ENCODE data around the gene FIBCD1. TPM values are rescaled to one million over a fixed set of nuclear protein-coding genes. Genes with fewer than 3 reads are reported as not detected.
"Not testable (repeated sequence)": the region's sequence is repeated elsewhere in the genome, so short reads cannot be mapped to it uniquely, and the experiment has no call there.

FIBCD1 gene
- total RNA-seq, 2 experiments from 2014 or later, result not detected

GRCh38 chr9:130959809-130960334 is 20.8 kb upstream of the FIBCD1 start:
- intact Hi-C loops (cut with DNase I, micrococcal nuclease), result no loop called here
- Mint-ChIP-seq H3K27me3 (no peaks in the 10 kb centered on the region), H3K4me3 (no peak overlapping the region), H3K4me1 (no peaks in the 10 kb centered on the region), H3K9me3 (ENCODE audit: low read depth) (no peaks in the 10 kb centered on the region), H3K27ac (no peak overlapping the region), H3K36me3 (ENCODE audit: low read depth) (peaks cover 2% of the 10 kb centered on the region)
- ChIA-PET POLR2A (interaction anchor here (0.6 kb wide), 1 partner anchor 98 kb away, joined by 4 read pairs; no protein-coding TSS in a partner anchor), CTCF (interaction anchor here (0.6 to 1.2 kb wide), 2 partner anchors 19 to 39 kb away, joined by 3 read pairs; no protein-coding TSS in a partner anchor)
- DNase-seq (no peak), ATAC-seq (no peak)

DNA sequence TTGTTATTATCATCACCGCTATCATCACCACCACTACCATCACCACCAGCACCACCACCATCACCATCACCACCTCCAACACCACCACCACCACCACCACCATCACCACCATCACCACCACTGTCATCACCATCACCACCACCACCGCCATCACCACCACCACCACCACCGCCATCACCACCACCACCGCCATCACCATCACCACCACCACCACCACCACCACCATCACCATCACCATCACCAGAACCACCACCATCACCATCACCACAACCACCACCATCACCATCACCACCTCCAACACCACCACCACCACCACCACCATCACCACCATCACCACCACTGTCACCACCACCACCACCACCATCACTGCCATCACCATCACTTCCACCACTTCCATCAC is 19.5 kb upstream of the FIBCD1 start:
- H3K9me3 Mint-ChIP-seq (ENCODE audit: low read depth); H3K27ac Mint-ChIP-seq; DNase-seq; CTCF ChIA-PET; ATAC-seq; H3K36me3 Mint-ChIP-seq (ENCODE audit: low read depth); H3K27me3 Mint-ChIP-seq; H3K4me3 Mint-ChIP-seq; intact Hi-C loops (cut with DNase I, micrococcal nuclease); H3K4me1 Mint-ChIP-seq: not testable (repeated sequence)
- POLR2A ChIA-PET, result interaction anchor here (1.0 kb wide), 1 partner anchor 14 kb away, joined by 3 read pairs; no protein-coding TSS in a partner anchor

- DNase-seq (no peak), ATAC-seq (no peak)
- Mint-ChIP-seq H3K27me3 (no peaks in the 10 kb centered on the region), H3K4me1 (no peaks in the 10 kb centered on the region), H3K4me3 (no peak overlapping the region), H3K9me3 (ENCODE audit: low read depth) (no peaks in the 10 kb centered on the region), H3K27ac (no peak overlapping the region), H3K36me3 (ENCODE audit: low read depth) (peaks cover 2% of the 10 kb centered on the region)
- POLR2A ChIA-PET, result no interaction called here
- intact Hi-C loops (cut with DNase I, micrococcal nuclease), result no loop called here
- CTCF ChIA-PET, result interaction anchor here (0.6 kb wide), 1 partner anchor 1208 kb away, joined by 3 read pairs; no protein-coding TSS in a partner anchor
Observed at GRCh38 chr9:130957451-130958203, 18.6 kb upstream of the FIBCD1 start.

DNA sequence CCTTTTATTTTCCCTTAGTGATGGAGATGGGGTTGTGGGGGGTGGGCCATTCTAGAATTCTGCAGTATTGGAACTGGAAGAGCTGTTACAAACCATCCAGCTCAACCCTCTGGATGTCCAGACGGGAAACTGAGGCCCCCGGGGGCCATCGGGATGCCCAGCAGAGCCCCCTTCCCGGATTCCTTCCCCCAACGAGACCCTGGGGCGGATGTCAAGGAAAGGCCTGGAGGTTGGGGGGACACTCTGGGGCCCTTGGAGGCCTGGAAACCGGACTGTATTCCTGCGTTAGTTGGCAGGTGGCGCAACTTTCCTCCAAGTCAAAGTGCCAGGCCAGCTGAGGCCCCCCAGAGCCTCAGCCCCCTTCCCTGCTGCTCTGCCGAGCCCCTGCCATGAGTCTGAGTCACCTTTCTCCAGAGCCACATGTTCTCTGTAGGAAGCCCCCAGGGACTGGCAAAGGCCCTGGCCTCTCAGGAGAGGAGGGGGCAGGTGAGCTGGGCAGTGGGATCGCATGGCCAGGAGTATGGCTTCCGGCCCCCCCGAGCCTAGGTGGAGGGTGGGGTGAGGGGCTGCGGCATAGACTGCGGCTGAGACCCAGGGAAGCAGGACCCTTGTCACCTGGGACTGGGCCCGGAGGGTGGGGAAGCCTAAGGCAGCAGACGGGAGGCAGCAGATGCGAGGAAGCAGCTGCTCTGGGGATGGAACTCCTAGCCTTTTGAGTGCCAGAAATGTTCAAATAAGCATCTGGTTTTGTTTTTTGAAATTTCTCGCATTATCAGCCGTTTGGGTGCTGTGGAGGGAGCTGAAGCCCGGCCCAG is 17.8 kb upstream of the FIBCD1 start:
- H3K27me3 Mint-ChIP-seq, result peaks cover 2% of the 10 kb centered on the region
- H3K27ac Mint-ChIP-seq, result no peak overlapping the region
- H3K9me3 Mint-ChIP-seq (ENCODE audit: low read depth), result no peaks in the 10 kb centered on the region
- DNase-seq (no peak), ATAC-seq (no peak)
- intact Hi-C loops (cut with DNase I, micrococcal nuclease), result no loop called here
- CTCF ChIA-PET, result interaction anchor here (0.6 kb wide), 1 partner anchor 1209 kb away, joined by 3 read pairs; no protein-coding TSS in a partner anchor
- H3K4me3 Mint-ChIP-seq, result no peak overlapping the region
- no peaks in the 10 kb centered on the region for H3K4me1 Mint-ChIP-seq
- H3K36me3 Mint-ChIP-seq (ENCODE audit: low read depth), result peaks cover 2% of the 10 kb centered on the region
- POLR2A ChIA-PET, result no interaction called here

GRCh38 chr9:130955947-130956621 is 17.0 kb upstream of the FIBCD1 start:
- no peaks in the 10 kb centered on the region for H3K9me3 Mint-ChIP-seq (ENCODE audit: low read depth)
- CTCF ChIA-PET, result interaction anchor here (1.0 kb wide), 1 partner anchor 87 kb away, joined by 3 read pairs; no protein-coding TSS in a partner anchor
- H3K4me1 Mint-ChIP-seq, result no peaks in the 10 kb centered on the region

DNA sequence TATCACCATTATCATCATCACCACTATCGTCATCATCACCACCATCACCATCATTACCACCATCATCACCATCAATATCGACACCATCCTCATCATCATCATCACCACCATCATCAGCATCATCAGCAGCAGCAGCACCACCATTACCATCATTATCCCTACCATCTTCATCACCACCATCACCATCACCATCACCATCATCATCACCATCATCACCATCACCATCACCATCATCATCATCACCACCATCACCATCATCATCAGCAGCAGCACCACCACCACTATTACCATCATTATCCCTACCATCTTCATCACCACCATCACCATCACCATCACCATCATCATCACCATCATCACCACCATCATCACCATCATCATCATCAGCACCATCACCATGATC is 15.9 kb upstream of the FIBCD1 start:
- intact Hi-C loops (cut with DNase I, micrococcal nuclease); H3K27ac Mint-ChIP-seq; H3K36me3 Mint-ChIP-seq (ENCODE audit: low read depth): not testable (repeated sequence)

More at GRCh38 chr9:130955947-130956621, 17.0 kb upstream of the FIBCD1 start:
- Mint-ChIP-seq H3K27me3 (peaks cover 4% of the 10 kb centered on the region), H3K36me3 (ENCODE audit: low read depth) (peaks cover 2% of the 10 kb centered on the region), H3K4me3 (no peak overlapping the region), H3K27ac (no peak overlapping the region)
- DNase-seq (no peak), ATAC-seq (no peak)
- POLR2A ChIA-PET, result no interaction called here
- intact Hi-C loops (cut with DNase I, micrococcal nuclease), result no loop called here

DNA sequence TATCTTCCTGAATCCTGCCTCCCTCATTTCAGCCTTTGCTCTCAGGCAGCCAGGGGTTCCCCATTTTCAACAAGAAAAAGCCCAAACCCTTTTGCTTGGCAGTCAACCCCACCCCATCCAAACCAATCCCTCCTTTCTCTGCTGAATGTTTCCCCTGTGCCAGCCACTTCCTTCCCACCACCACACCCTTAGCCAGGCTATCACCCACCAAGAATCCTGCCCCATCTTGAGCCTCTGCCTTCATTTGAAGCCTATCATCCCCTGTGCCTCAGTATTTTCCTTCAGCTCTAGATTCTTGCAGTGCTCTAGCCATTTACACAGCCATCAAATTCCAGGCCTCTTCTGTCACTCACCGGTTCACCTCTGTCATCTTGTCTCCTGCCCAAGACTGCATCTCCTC is 15.3 kb upstream of the FIBCD1 start:
- Mint-ChIP-seq H3K4me3 (no peak overlapping the region), H3K36me3 (ENCODE audit: low read depth) (peaks cover 2% of the 10 kb centered on the region), H3K27me3 (peaks cover 12% of the 10 kb centered on the region), H3K27ac (no peak overlapping the region), H3K9me3 (ENCODE audit: low read depth) (no peaks in the 10 kb centered on the region), H3K4me1 (no peaks in the 10 kb centered on the region)
- ChIA-PET CTCF (interaction anchor here (0.7 kb wide), 1 partner anchor 478 kb away, joined by 3 read pairs; no protein-coding TSS in a partner anchor), POLR2A (no interaction called here)
- intact Hi-C loops (cut with DNase I, micrococcal nuclease), result no loop called here
- DNase-seq, result no peak
- ATAC-seq, result no peak

More for the DNA sequence above, 15.9 kb upstream of the FIBCD1 start:
- POLR2A ChIA-PET; DNase-seq; H3K9me3 Mint-ChIP-seq (ENCODE audit: low read depth); ATAC-seq; H3K4me3 Mint-ChIP-seq; H3K4me1 Mint-ChIP-seq; H3K27me3 Mint-ChIP-seq: not testable (repeated sequence)
- CTCF ChIA-PET, result interaction anchor here (1.0 kb wide), 1 partner anchor 85 kb away, joined by 3 read pairs; no protein-coding TSS in a partner anchor

GRCh38 chr9:130952065-130952762 is 13.2 kb upstream of the FIBCD1 start:
- Mint-ChIP-seq H3K4me3 (no peak overlapping the region), H3K9me3 (ENCODE audit: low read depth) (no peaks in the 10 kb centered on the region), H3K36me3 (ENCODE audit: low read depth) (no peaks in the 10 kb centered on the region), H3K27ac (no peak overlapping the region), H3K27me3 (peaks cover 24% of the 10 kb centered on the region), H3K4me1 (no peaks in the 10 kb centered on the region)
- intact Hi-C loops (cut with DNase I, micrococcal nuclease), result no loop called here
- POLR2A ChIA-PET, result no interaction called here
- CTCF ChIA-PET, result interaction anchor here (0.7 kb wide), 1 partner anchor 22 kb away, joined by 4 read pairs; no protein-coding TSS in a partner anchor
- DNase-seq (no peak), ATAC-seq (no peak)

GRCh38 chr9:130950039-130950311 is 10.9 kb upstream of the FIBCD1 start:
- CTCF ChIA-PET, result interaction anchor here (0.6 kb wide), 1 partner anchor 489 kb away, joined by 3 read pairs; no protein-coding TSS in a partner anchor
- ATAC-seq, result no peak
- no peaks in the 10 kb centered on the region for H3K9me3 Mint-ChIP-seq (ENCODE audit: low read depth)
- H3K27ac Mint-ChIP-seq, result no peak overlapping the region
- H3K4me3 Mint-ChIP-seq, result no peak overlapping the region
- intact Hi-C loops (cut with DNase I, micrococcal nuclease), result no loop called here
- POLR2A ChIA-PET, result no interaction called here
- H3K27me3 Mint-ChIP-seq, result peaks cover 29% of the 10 kb centered on the region
- H3K36me3 Mint-ChIP-seq (ENCODE audit: low read depth), result no peaks in the 10 kb centered on the region
- DNase-seq, result no peak
- no peaks in the 10 kb centered on the region for H3K4me1 Mint-ChIP-seq

GRCh38 chr9:130949188-130950038 is 10.4 kb upstream of the FIBCD1 start:
- no peak for ATAC-seq
- ChIA-PET POLR2A (no interaction called here), CTCF (no interaction called here)
- Mint-ChIP-seq H3K36me3 (ENCODE audit: low read depth) (no peaks in the 10 kb centered on the region), H3K27ac (no peak overlapping the region), H3K4me3 (no peak overlapping the region), H3K9me3 (ENCODE audit: low read depth) (no peaks in the 10 kb centered on the region), H3K27me3 (peaks cover 29% of the 10 kb centered on the region), H3K4me1 (no peaks in the 10 kb centered on the region)
- no peak for DNase-seq
- intact Hi-C loops (cut with DNase I, micrococcal nuclease), result no loop called here

All from activated CD4-positive, alpha-beta T cell treated with anti-CD3 and anti-CD28 coated beads for 36 hours (primary cell).